ENCODE data around the gene EFNB3.

Gene EFNB3

GRCh38 chr17:7703584-7704479 is 1.2 kb upstream of the EFNB3 start:
- H3K36me3 ChIP-seq (ENCODE audit: insufficient read depth, insufficient read length, low read length): peaks cover 24% of the 10 kb centered on the region
- no peaks in the 10 kb centered on the region for H3K9me3 ChIP-seq (ENCODE audit: insufficient read depth, low read length)
- H3K4me3 ChIP-seq (ENCODE audit: insufficient read length, low read depth): peak overlapping the region; percentile 6
- TF ChIP-seq SUZ12 (IDR thresholded peaks at IDR 0.05; ENCODE audit: extremely low read depth, insufficient read depth, insufficient read length): no peak
- TF ChIP-seq YY1 (IDR thresholded peaks at IDR 0.05; ENCODE audit: insufficient read depth, insufficient read length): no peak
- TF ChIP-seq ZNF274 (IDR thresholded peaks at IDR 0.05; ENCODE audit: low read depth, low read length): no peak
- DNase-seq (ENCODE audit: low read depth, low spot score): peak; percentile 67
- H3K27me3 ChIP-seq (ENCODE audit: insufficient read depth, insufficient read length): peaks cover 12% of the 10 kb centered on the region
- H3K9ac ChIP-seq (ENCODE audit: insufficient read length, low read depth): no peak overlapping the region
- H3K4me1 ChIP-seq (ENCODE audit: insufficient read depth, insufficient read length): peaks cover 14% of the 10 kb centered on the region

GRCh38 chr17:7705269-7706255 is 560 bp downstream of the EFNB3 start:
- Histone ChIP-seq H3K36me3 (ENCODE audit: insufficient read depth, insufficient read length, low read length) (peaks cover 24% of the 10 kb centered on the region), H3K9me3 (ENCODE audit: insufficient read depth, low read length) (no peaks in the 10 kb centered on the region), H3K9ac (ENCODE audit: insufficient read length, low read depth) (peak overlapping the region; percentile 70), H3K4me1 (ENCODE audit: insufficient read depth, insufficient read length) (peaks cover 14% of the 10 kb centered on the region), H3K27me3 (ENCODE audit: insufficient read depth, insufficient read length) (peaks cover 12% of the 10 kb centered on the region), H3K4me3 (ENCODE audit: insufficient read length, low read depth) (peak overlapping the region; percentile 58)
- TF ChIP-seq ZNF274 (IDR thresholded peaks at IDR 0.05; ENCODE audit: low read depth, low read length) (no peak), SUZ12 (IDR thresholded peaks at IDR 0.05; ENCODE audit: extremely low read depth, insufficient read depth, insufficient read length) (no peak), YY1 (IDR thresholded peaks at IDR 0.05; ENCODE audit: insufficient read depth, insufficient read length) (no peak)
- no peak for DNase-seq (ENCODE audit: low read depth, low spot score)

- no peak overlapping the region for H3K4me3 ChIP-seq (ENCODE audit: insufficient read length, low read depth)
- TF ChIP-seq SUZ12 (IDR thresholded peaks at IDR 0.05; ENCODE audit: extremely low read depth, insufficient read depth, insufficient read length): no peak
- TF ChIP-seq ZNF274 (IDR thresholded peaks at IDR 0.05; ENCODE audit: low read depth, low read length): no peak
- no peak for TF ChIP-seq YY1 (IDR thresholded peaks at IDR 0.05; ENCODE audit: insufficient read depth, insufficient read length)
- H3K9ac ChIP-seq (ENCODE audit: insufficient read length, low read depth): no peak overlapping the region
- H3K27me3 ChIP-seq (ENCODE audit: insufficient read depth, insufficient read length): peaks cover 12% of the 10 kb centered on the region
- peaks cover 15% of the 10 kb centered on the region for H3K4me1 ChIP-seq (ENCODE audit: insufficient read depth, insufficient read length)
- no peak for DNase-seq (ENCODE audit: low read depth, low spot score)
- peaks cover 14% of the 10 kb centered on the region for H3K36me3 ChIP-seq (ENCODE audit: insufficient read depth, insufficient read length, low read length)
- H3K9me3 ChIP-seq (ENCODE audit: insufficient read depth, low read length): no peaks in the 10 kb centered on the region
Measured at GRCh38 chr17:7706631-7707354, 1.8 kb downstream of the EFNB3 start.

- Histone ChIP-seq H3K9ac (ENCODE audit: insufficient read length, low read depth) (no peak overlapping the region), H3K4me3 (ENCODE audit: insufficient read length, low read depth) (no peak overlapping the region), H3K27me3 (ENCODE audit: insufficient read depth, insufficient read length) (peaks cover 12% of the 10 kb centered on the region), H3K9me3 (ENCODE audit: insufficient read depth, low read length) (no peaks in the 10 kb centered on the region), H3K36me3 (ENCODE audit: insufficient read depth, insufficient read length, low read length) (peaks cover 8% of the 10 kb centered on the region), H3K4me1 (ENCODE audit: insufficient read depth, insufficient read length) (peaks cover 20% of the 10 kb centered on the region)
- no peak for DNase-seq (ENCODE audit: low read depth, low spot score)
- no peak for TF ChIP-seq ZNF274 (IDR thresholded peaks at IDR 0.05; ENCODE audit: low read depth, low read length)
- TF ChIP-seq YY1 (IDR thresholded peaks at IDR 0.05; ENCODE audit: insufficient read depth, insufficient read length): no peak
- TF ChIP-seq SUZ12 (IDR thresholded peaks at IDR 0.05; ENCODE audit: extremely low read depth, insufficient read depth, insufficient read length): no peak
Measured at GRCh38 chr17:7707446-7707845, 2.4 kb downstream of the EFNB3 start.

- no peaks in the 10 kb centered on the region for H3K9me3 ChIP-seq (ENCODE audit: insufficient read depth, low read length)
- peaks cover under 1% of the 10 kb centered on the region for H3K36me3 ChIP-seq (ENCODE audit: insufficient read depth, insufficient read length, low read length)
- H3K4me3 ChIP-seq (ENCODE audit: insufficient read length, low read depth): no peak overlapping the region
- TF ChIP-seq ZNF274 (IDR thresholded peaks at IDR 0.05; ENCODE audit: low read depth, low read length): no peak
- no peak for TF ChIP-seq SUZ12 (IDR thresholded peaks at IDR 0.05; ENCODE audit: extremely low read depth, insufficient read depth, insufficient read length)
- TF ChIP-seq YY1 (IDR thresholded peaks at IDR 0.05; ENCODE audit: insufficient read depth, insufficient read length): no peak
- H3K27me3 ChIP-seq (ENCODE audit: insufficient read depth, insufficient read length): peaks cover 12% of the 10 kb centered on the region
- H3K9ac ChIP-seq (ENCODE audit: insufficient read length, low read depth): no peak overlapping the region
- DNase-seq (ENCODE audit: low read depth, low spot score): no peak
- H3K4me1 ChIP-seq (ENCODE audit: insufficient read depth, insufficient read length): peaks cover 16% of the 10 kb centered on the region
Measured at GRCh38 chr17:7707858-7708750, 3.1 kb downstream of the EFNB3 start.

GRCh38 chr17:7709031-7709430 is 4.0 kb downstream of the EFNB3 start:
- Histone ChIP-seq H3K9me3 (ENCODE audit: insufficient read depth, low read length) (no peaks in the 10 kb centered on the region), H3K27me3 (ENCODE audit: insufficient read depth, insufficient read length) (peaks cover 12% of the 10 kb centered on the region), H3K4me3 (ENCODE audit: insufficient read length, low read depth) (no peak overlapping the region), H3K4me1 (ENCODE audit: insufficient read depth, insufficient read length) (peaks cover 10% of the 10 kb centered on the region), H3K36me3 (ENCODE audit: insufficient read depth, insufficient read length, low read length) (no peaks in the 10 kb centered on the region), H3K9ac (ENCODE audit: insufficient read length, low read depth) (no peak overlapping the region)
- no peak for TF ChIP-seq YY1 (IDR thresholded peaks at IDR 0.05; ENCODE audit: insufficient read depth, insufficient read length)
- no peak for TF ChIP-seq ZNF274 (IDR thresholded peaks at IDR 0.05; ENCODE audit: low read depth, low read length)
- TF ChIP-seq SUZ12 (IDR thresholded peaks at IDR 0.05; ENCODE audit: extremely low read depth, insufficient read depth, insufficient read length): no peak
- DNase-seq (ENCODE audit: low read depth, low spot score): no peak

All from NT2/D1 (cell line).